Erythroblast (primary cell): ENCODE data around the gene EYS.

Experiments
- GATA1 ChIP-seq: IDR thresholded peaks from 2 replicates; pipeline ENCODE4 v1.6.1; 2011; ENCODE audit warnings: low read depth, mild to moderate bottlenecking, control low read depth, low read length, moderate library complexity
- POLR2A ChIP-seq: IDR thresholded peaks from 2 replicates; pipeline ENCODE4 v1.6.1; 2011; ENCODE audit warnings: mild to moderate bottlenecking, low read length

DNA sequence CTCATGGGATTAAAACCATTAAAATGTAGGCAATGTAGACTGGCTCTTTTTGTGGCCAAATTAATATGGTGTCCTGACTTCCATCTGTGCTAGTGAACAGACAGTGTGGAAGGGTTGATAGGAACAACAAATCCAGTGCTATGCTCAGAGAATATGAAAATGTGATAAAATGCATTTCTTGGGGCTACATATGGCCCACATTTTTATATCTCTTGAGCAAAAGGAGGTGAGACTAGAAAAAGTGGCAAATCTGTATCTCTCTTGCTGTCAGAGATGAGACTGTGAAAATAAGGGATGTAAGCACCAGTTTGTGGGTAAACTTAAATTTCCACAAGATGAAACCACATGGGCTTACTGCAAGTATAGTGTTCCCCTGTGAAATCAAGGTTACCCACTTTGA is 1909.3 kb downstream of the EYS start:
- TF ChIP-seq POLR2A (no peak), GATA1 (no peak)
